Activated CD8-positive, alpha-beta memory T cell treated with anti-CD3 and anti-CD28 coated beads for 1 hour (primary cell): ENCODE results near the gene CELF2.

Source experiments
- DNase-seq, 2 donors: peaks; one replicate each; pipeline ENCODE4 v3.0.0-alpha.2; 2020; ENCODE audit warnings: low read depth in 1 of 2; ENCODE audit errors: extremely low read depth in 1 of 2

The CELF2 gene

GRCh38 chr10:11093771-11094736 is 76.4 kb downstream of the CELF2 start:
- DNase-seq = no peak

- DNase-seq = no peak
These were observed 77.7 kb downstream of the CELF2 start for GRCh38 chr10:11095374-11095801.

- DNase-seq = no peak
These were observed 78.8 kb downstream of the CELF2 start for GRCh38 chr10:11096422-11096821.

GRCh38 chr10:11097686-11098085 is 80.0 kb downstream of the CELF2 start:
- no peak for DNase-seq

- no peak for DNase-seq
These were observed 81.0 kb downstream of the CELF2 start for GRCh38 chr10:11098666-11099065.

GRCh38 chr10:11104772-11105675 is 87.4 kb downstream of the CELF2 start:
- DNase-seq = no peak

- DNase-seq = no peak
These were observed 88.0 kb downstream of the CELF2 start for GRCh38 chr10:11105676-11106004.

- DNase-seq = no peak
These were observed 89.1 kb downstream of the CELF2 start for GRCh38 chr10:11106621-11107374.

- no peak for DNase-seq
These were observed 90.3 kb downstream of the CELF2 start for GRCh38 chr10:11107948-11108347.

GRCh38 chr10:11108356-11108755 is 90.7 kb downstream of the CELF2 start:
- no peak for DNase-seq

GRCh38 chr10:11109590-11109989 is 91.9 kb downstream of the CELF2 start:
- DNase-seq = no peak

GRCh38 chr10:11110539-11110938 is 92.9 kb downstream of the CELF2 start:
- no peak for DNase-seq

- DNase-seq = no peak
These were observed 93.8 kb downstream of the CELF2 start for GRCh38 chr10:11111490-11111889.

GRCh38 chr10:11112718-11113117 is 95.0 kb downstream of the CELF2 start:
- DNase-seq = no peak

- DNase-seq = peak in 1 of 2 donors; percentile 12
These were observed 95.5 kb downstream of the CELF2 start for GRCh38 chr10:11113156-11113555.

- DNase-seq = no peak
These were observed 96.6 kb downstream of the CELF2 start for GRCh38 chr10:11114269-11114668.

- no peak for DNase-seq
These were observed 97.7 kb downstream of the CELF2 start for GRCh38 chr10:11115337-11115736.

- DNase-seq = no peak
These were observed 98.7 kb downstream of the CELF2 start for GRCh38 chr10:11116361-11116760.

GRCh38 chr10:11116817-11117216 is 99.1 kb downstream of the CELF2 start:
- no peak for DNase-seq

- no peak for DNase-seq
These were observed 101.0 kb downstream of the CELF2 start for GRCh38 chr10:11118686-11119085.

- DNase-seq = no peak
These were observed 102.2 kb downstream of the CELF2 start for GRCh38 chr10:11119843-11120242.
